GM23338 (cell line): ENCODE measurements around the gene CACNG1. TPM values are rescaled to one million over a fixed set of nuclear protein-coding genes. Genes with fewer than 3 reads are reported as not detected.

Source experiments
- ATAC-seq: fragments of 200-7000 bp; cut with Tn5 transposase; 3 replicates; pipeline ENCODE4 v1.9.1; 2020
- DNase-seq: peaks from one replicate; pipeline ENCODE4 v3.0.0-alpha.2; 2015; ENCODE audit warnings: low spot score
- H2AFZ ChIP-seq: fragments of 200-600 bp; sonication (generic); 2 replicates; pipeline ENCODE4 v1.8.0; 2016; ENCODE audit warnings: antibody characterized with exemption, mild to moderate bottlenecking, moderate library complexity
- H3F3A ChIP-seq: fragments of 200-600 bp; sonication (generic); replicated peaks from 2 replicates; pipeline ENCODE4 v1.8.0; 2017; ENCODE audit warnings: antibody characterized with exemption, mixed run types, low read depth
- H3K27ac ChIP-seq: fragments of 200-600 bp; sonication (generic); 2 replicates; pipeline ENCODE4 v1.6.1; 2016; ENCODE audit warnings: low read depth
- H3K27me3 ChIP-seq: fragments of 200-600 bp; sonication (generic); 2 replicates; pipeline ENCODE4 v1.8.0; 2016; ENCODE audit warnings: mild to moderate bottlenecking, mixed run types, moderate library complexity; ENCODE audit not compliant: insufficient read depth
- H3K36me3 ChIP-seq: fragments of 200-600 bp; sonication (generic); 2 replicates; pipeline ENCODE4 v1.8.0; 2016; ENCODE audit warnings: mild to moderate bottlenecking; ENCODE audit not compliant: insufficient read depth
- H3K4me1 ChIP-seq: fragments of 200-600 bp; sonication (generic); 2 replicates; pipeline ENCODE4 v1.8.0; 2016; ENCODE audit warnings: mild to moderate bottlenecking, moderate library complexity; ENCODE audit not compliant: insufficient read depth
- H3K4me2 ChIP-seq: fragments of 200-600 bp; sonication (generic); 2 replicates; pipeline ENCODE4 v1.7.1; 2017; ENCODE audit warnings: mixed run types
- H3K4me3 ChIP-seq: fragments of 200-600 bp; sonication (generic); 2 replicates; pipeline ENCODE4 v1.6.1; 2016; ENCODE audit warnings: mixed run types
- H3K79me2 ChIP-seq: fragments of 200-600 bp; sonication (generic); replicated peaks from 2 replicates; pipeline ENCODE4 v1.8.0; 2017; ENCODE audit warnings: mild to moderate bottlenecking; ENCODE audit not compliant: insufficient read depth
- H3K9me2 ChIP-seq: fragments of 200-600 bp; sonication (generic); 2 replicates; pipeline ENCODE4 v1.8.0; 2017; ENCODE audit not compliant: insufficient read depth
- H4K20me1 ChIP-seq: fragments of 200-600 bp; sonication (generic); replicated peaks from 2 replicates; pipeline ENCODE4 v1.8.0; 2017; ENCODE audit warnings: mild to moderate bottlenecking; ENCODE audit not compliant: insufficient read depth
- H3K27ac Mint-ChIP-seq: 2 replicates; pipeline ENCODE4 v1.8.0; 2020; ENCODE audit warnings: inconsistent platforms, mild to moderate bottlenecking, moderate library complexity, mixed read lengths
- H3K27me3 Mint-ChIP-seq: 3 replicates; pipeline ENCODE4 v1.8.0; 2022; ENCODE audit warnings: low read depth, mild to moderate bottlenecking, moderate library complexity, mixed read lengths, inconsistent platforms; ENCODE audit not compliant: insufficient read depth, poor library complexity
- H3K36me3 Mint-ChIP-seq: 3 replicates; pipeline ENCODE4 v1.8.0; 2021; ENCODE audit warnings: low read depth, mild to moderate bottlenecking, inconsistent platforms, moderate library complexity, mixed read lengths
- H3K4me1 Mint-ChIP-seq: 3 replicates; pipeline ENCODE4 v1.8.0; 2020; ENCODE audit warnings: mild to moderate bottlenecking, inconsistent platforms, mixed read lengths
- H3K4me3 Mint-ChIP-seq: 3 replicates; pipeline ENCODE4 v1.8.0; 2021; ENCODE audit warnings: moderate library complexity, mild to moderate bottlenecking, inconsistent platforms, mixed read lengths
- H3K9me3 Mint-ChIP-seq: 3 replicates; pipeline ENCODE4 v1.8.0; 2020; ENCODE audit warnings: moderate library complexity, mild to moderate bottlenecking, inconsistent platforms, mixed read lengths
- CREB1 ChIP-seq: fragments of 250-450 bp; sonication (Bioruptor Pico); IDR thresholded peaks from 2 replicates; pipeline ENCODE4 v1.5.0; 2020; ENCODE audit warnings: low read depth, mild to moderate bottlenecking, moderate library complexity
- CTCF ChIP-seq, 2 experiments: fragments of 200-600 bp in 1 of 2; sonication (generic) in 1 of 2; conservative IDR thresholded peaks; 2 replicates each; pipeline versions ENCODE4 v1.5.1 to v1.6.1; 2016 to 2017; ENCODE audit warnings: antibody characterized with exemption in 2 of 2, low read depth in 2 of 2, mild to moderate bottlenecking in 2 of 2, moderate library complexity in 1 of 2
- ETS1 ChIP-seq: IDR thresholded peaks from 2 replicates; pipeline ENCODE4 v1.6.1; 2016; ENCODE audit warnings: antibody characterized with exemption
- EZH2 ChIP-seq: fragments of 200-600 bp; sonication (generic); IDR thresholded peaks from one replicate; pipeline ENCODE4 v1.8.0; 2017; ENCODE audit warnings: antibody characterized with exemption, mild to moderate bottlenecking, low read depth; ENCODE audit not compliant: unreplicated experiment
- EZH2phosphoT487 ChIP-seq: fragments of 200-600 bp; sonication (generic); IDR thresholded peaks from one replicate; pipeline ENCODE4 v1.8.1; 2018; ENCODE audit warnings: antibody characterized with exemption; ENCODE audit not compliant: unreplicated experiment
- NANOG ChIP-seq: IDR thresholded peaks from 2 replicates; pipeline ENCODE4 v1.6.1; 2016; ENCODE audit warnings: antibody characterized with exemption, borderline replicate concordance
- POLR2AphosphoS5 ChIP-seq: IDR thresholded peaks from 2 replicates; pipeline ENCODE4 v1.6.1; 2016; ENCODE audit warnings: antibody characterized with exemption, low read depth
- REST ChIP-seq: IDR thresholded peaks from one replicate; pipeline ENCODE4 v1.6.1; 2018; ENCODE audit warnings: antibody characterized with exemption; ENCODE audit not compliant: unreplicated experiment
- STAT1 ChIP-seq: IDR thresholded peaks from one replicate; pipeline ENCODE4 v1.6.1; 2016; ENCODE audit warnings: antibody characterized with exemption; ENCODE audit not compliant: unreplicated experiment
- ZNF331 ChIP-seq: fragments of 250-450 bp; sonication (Bioruptor Pico); IDR thresholded peaks from 2 replicates; pipeline ENCODE4 v1.5.0; 2020; ENCODE audit warnings: low read depth, mild to moderate bottlenecking, moderate library complexity
- polyA plus RNA-seq: library from polyadenylated mRNA; unstranded; fragments of >200 nt; fragmentation: Nextera tagmentation; extraction: Ambion mirVana; gene quantifications from 2 replicates; pipeline ENCODE4 v1.2.1, GENCODE V29; 2016
- total RNA-seq: library from RNA; depleted of rRNA; stranded (reverse); fragments of >200 nt; shearing (Covaris generic); gene quantifications from 2 replicates; pipeline ENCODE4 v1.2.3, GENCODE V29; 2014

Gene CACNG1
- total and polyA plus RNA-seq, 2 experiments from 2014 or later: not detected

DNA sequence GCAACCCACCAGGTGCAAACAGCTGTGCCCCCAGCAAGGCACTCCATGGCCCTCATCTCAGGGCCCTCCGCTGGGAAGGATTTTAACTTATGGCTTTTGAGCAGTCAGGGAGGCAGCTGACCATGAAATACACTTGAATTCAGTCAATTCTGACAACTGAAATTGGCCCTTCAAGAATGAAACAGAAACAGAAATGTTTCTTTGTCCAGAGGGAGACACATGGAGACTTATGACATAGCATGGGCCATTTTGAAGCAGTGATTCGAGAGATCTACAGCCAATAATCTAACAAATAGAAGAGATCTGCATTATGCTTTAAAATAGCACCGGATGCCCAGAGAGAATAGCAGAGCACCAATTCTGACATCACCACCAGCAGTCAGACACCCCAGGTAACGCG, 7.5 kb downstream of the CACNG1 start:
- no peak overlapping the region for H3K4me3 ChIP-seq
- H3K4me2 ChIP-seq: no peak overlapping the region
- Mint-ChIP-seq H3K27ac (no peak overlapping the region), H3K9me3 (peaks cover 28% of the 10 kb centered on the region), H3K4me3 (no peak overlapping the region), H3K27me3 (peaks cover 4% of the 10 kb centered on the region), H3K36me3 (peaks cover 13% of the 10 kb centered on the region; the same call in 2 of the 3 replicates), H3K4me1 (no peaks in the 10 kb centered on the region)
- 0 out of 2 replicates have a peak, but pooled peaks cover 4% of the 10 kb centered on the region for H3K36me3 ChIP-seq
- H3K79me2 ChIP-seq: no peaks in the 10 kb centered on the region
- no peak for TF ChIP-seq REST
- TF ChIP-seq STAT1: no peak
- no peak overlapping the region for H3K27ac ChIP-seq
- DNase-seq: no peak
- H4K20me1 ChIP-seq: no peaks in the 10 kb centered on the region
- no peaks in the 10 kb centered on the region for H3K9me2 ChIP-seq
- H3F3A ChIP-seq: no peaks in the 10 kb centered on the region
- no peaks in the 10 kb centered on the region for H3K27me3 ChIP-seq
- ATAC-seq: no peak
- no peaks in the 10 kb centered on the region for H3K4me1 ChIP-seq
- H2AFZ ChIP-seq: no peak overlapping the region

DNA sequence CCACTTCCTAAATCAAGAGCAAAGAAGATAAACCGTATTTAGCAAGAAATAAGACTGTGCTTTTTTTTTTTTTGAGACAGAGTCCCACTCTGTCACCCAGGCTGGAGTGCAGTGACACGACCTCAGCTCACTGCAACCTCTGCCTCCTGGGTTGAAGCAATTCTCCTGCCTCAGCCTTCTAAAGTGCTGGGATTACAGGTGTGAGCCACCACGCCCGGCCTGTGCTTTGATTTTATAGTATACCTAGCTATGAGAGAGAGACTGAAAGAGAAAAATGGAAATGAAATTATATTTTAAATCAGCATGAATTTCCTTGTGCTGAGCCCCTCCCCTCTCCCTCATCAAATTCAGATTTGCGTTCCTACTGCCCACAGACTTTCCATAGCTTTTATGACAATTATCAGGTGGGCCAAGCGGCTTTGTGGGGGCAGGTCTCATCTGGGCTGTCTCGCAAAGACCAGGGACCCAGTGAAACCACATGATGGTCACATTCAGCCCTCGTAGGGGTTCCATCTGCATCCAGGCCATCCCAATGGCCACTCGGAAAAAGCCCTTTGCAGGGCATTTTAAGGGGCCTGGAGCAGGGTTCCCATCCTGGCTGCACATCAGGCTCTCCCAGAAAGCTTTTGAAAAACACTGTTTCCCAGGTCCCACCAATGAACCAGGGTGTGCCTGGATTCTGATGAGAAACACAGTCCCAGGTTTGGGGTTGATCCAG, 8.5 kb downstream of the CACNG1 start:
- Histone ChIP-seq H3K27me3 (no peaks in the 10 kb centered on the region), H3K9me2 (no peaks in the 10 kb centered on the region)
- H3K27ac Mint-ChIP-seq: no peak overlapping the region
- TF ChIP-seq CREB1 (CRISPR knock-in tag): no peak
- no peak for TF ChIP-seq ZNF331
- no peak for TF ChIP-seq POLR2AphosphoS5
- TF ChIP-seq CTCF (conservative IDR thresholded peaks at IDR 0.05; ENCODE audit: low read depth in 2 of 2): no peak
- no peak for TF ChIP-seq STAT1
- TF ChIP-seq NANOG: no peak
- TF ChIP-seq EZH2: no peak
- TF ChIP-seq EZH2phosphoT487: no peak
- no peak for TF ChIP-seq REST
- TF ChIP-seq ETS1: no peak

More for the DNA sequence above, 8.5 kb downstream of the CACNG1 start:
- 0 out of 2 replicates have a peak, but pooled peaks cover 4% of the 10 kb centered on the region for H3K36me3 ChIP-seq
- ATAC-seq (no peak), DNase-seq (no peak)
- peaks cover 4% of the 10 kb centered on the region for H3K27me3 Mint-ChIP-seq
- no peak overlapping the region for H3K27ac ChIP-seq
- H3K9me3 Mint-ChIP-seq: peaks cover 19% of the 10 kb centered on the region
- no peaks in the 10 kb centered on the region for H3K4me1 ChIP-seq
- no peaks in the 10 kb centered on the region for H3K79me2 ChIP-seq
- no peak overlapping the region for H3K4me3 ChIP-seq
- H3K4me2 ChIP-seq: no peak overlapping the region
- H3K4me1 Mint-ChIP-seq: no peaks in the 10 kb centered on the region
- no peaks in the 10 kb centered on the region for H3F3A ChIP-seq
- H2AFZ ChIP-seq: no peak overlapping the region
- no peak overlapping the region for H3K4me3 Mint-ChIP-seq
- peaks cover 5% of the 10 kb centered on the region; the same call in 2 of the 3 replicates for H3K36me3 Mint-ChIP-seq
- no peaks in the 10 kb centered on the region for H4K20me1 ChIP-seq
